Cardiac muscle cell (in vitro differentiated cells and primary cell): Measurements from ENCODE around the gene MRTFA. TPM values are rescaled to one million over a fixed set of nuclear protein-coding genes. Genes with fewer than 3 reads are reported as not detected.

Source experiments
- DNase-seq, 2 donors: peaks; one replicate each; pipeline versions ENCODE4 v3.0.0 to v3.0.0-alpha.2; 2010 to 2017; ENCODE audit warnings: low read depth in 1 of 2, low spot score in 1 of 2
- H3K27ac ChIP-seq: fragments of 200-600 bp; sonication (generic); 2 replicates; pipeline ENCODE4 v1.5.1; 2016
- H3K27me3 ChIP-seq: fragments of 200-600 bp; sonication (generic); 2 replicates; pipeline ENCODE4 v1.6.0; 2016; ENCODE audit warnings: control low read depth
- H3K36me3 ChIP-seq: fragments of 200-600 bp; sonication (generic); 2 replicates; pipeline ENCODE4 v1.5.1; 2016; ENCODE audit warnings: control low read depth
- H3K4me1 ChIP-seq: fragments of 200-600 bp; sonication (generic); 2 replicates; pipeline ENCODE4 v1.8.1; 2017; ENCODE audit warnings: low read depth, mild to moderate bottlenecking, mixed run types
- H3K4me3 ChIP-seq: fragments of 200-600 bp; sonication (generic); 2 replicates; pipeline ENCODE4 v1.5.1; 2016; ENCODE audit warnings: mild to moderate bottlenecking
- H3K9me3 ChIP-seq: fragments of 200-600 bp; sonication (generic); 2 replicates; pipeline ENCODE4 v1.5.1; 2017; ENCODE audit warnings: low read depth, mild to moderate bottlenecking, control low read depth
- CTCF ChIP-seq: IDR thresholded peaks from 2 replicates; pipeline ENCODE4 v1.5.1; 2012; ENCODE audit warnings: low read depth, mild to moderate bottlenecking, low read length
- polyA plus RNA-seq: library from polyadenylated mRNA; unstranded; fragments of >200 nt; fragmentation: Nextera tagmentation; extraction: Ambion mirVana; gene quantifications from 2 replicates; pipeline ENCODE4 v1.2.1, GENCODE V29; 2016
- total RNA-seq: library from RNA; depleted of rRNA; stranded (reverse); fragments of >200 nt; gene quantifications from 2 replicates; pipeline ENCODE4 v1.2.3, GENCODE V29; 2016

The MRTFA gene
- total and polyA plus RNA-seq, 2 experiments from 2014 or later: 32.6 to 116 TPM

GRCh38 chr22:40428796-40429195 is 207.7 kb downstream of the MRTFA start:
- Histone ChIP-seq H3K9me3 (no peaks in the 10 kb centered on the region), H3K4me3 (no peak overlapping the region), H3K27me3 (no peaks in the 10 kb centered on the region), H3K36me3 (peaks cover 14% of the 10 kb centered on the region), H3K4me1 (no peaks in the 10 kb centered on the region), H3K27ac (no peak overlapping the region)
- no peak for DNase-seq
- TF ChIP-seq CTCF: no peak

GRCh38 chr22:40426594-40427333 is 209.8 kb downstream of the MRTFA start:
- Histone ChIP-seq H3K27me3 (no peaks in the 10 kb centered on the region), H3K36me3 (peaks cover 14% of the 10 kb centered on the region), H3K4me3 (no peak overlapping the region), H3K4me1 (no peaks in the 10 kb centered on the region), H3K27ac (no peak overlapping the region), H3K9me3 (no peaks in the 10 kb centered on the region)
- no peak for TF ChIP-seq CTCF
- no peak for DNase-seq

- peaks cover 14% of the 10 kb centered on the region for H3K36me3 ChIP-seq
- no peak overlapping the region for H3K4me3 ChIP-seq
- H3K9me3 ChIP-seq: no peaks in the 10 kb centered on the region
- no peaks in the 10 kb centered on the region for H3K4me1 ChIP-seq
- DNase-seq: no peak
- TF ChIP-seq CTCF: no peak
- no peaks in the 10 kb centered on the region for H3K27me3 ChIP-seq
- no peak overlapping the region for H3K27ac ChIP-seq
Observed at GRCh38 chr22:40425082-40425481, 211.4 kb downstream of the MRTFA start.

- H3K36me3 ChIP-seq: peaks cover 19% of the 10 kb centered on the region
- H3K9me3 ChIP-seq: no peaks in the 10 kb centered on the region
- no peak overlapping the region for H3K4me3 ChIP-seq
- DNase-seq: no peak
- H3K27ac ChIP-seq: no peak overlapping the region
- TF ChIP-seq CTCF: no peak
- H3K4me1 ChIP-seq: no peaks in the 10 kb centered on the region
- H3K27me3 ChIP-seq: no peaks in the 10 kb centered on the region
Observed at GRCh38 chr22:40423882-40424640, 212.5 kb downstream of the MRTFA start.

GRCh38 chr22:40423310-40423688 is 213.2 kb downstream of the MRTFA start:
- TF ChIP-seq CTCF: no peak
- Histone ChIP-seq H3K27me3 (no peaks in the 10 kb centered on the region), H3K4me3 (no peak overlapping the region), H3K4me1 (no peaks in the 10 kb centered on the region), H3K36me3 (peaks cover 16% of the 10 kb centered on the region), H3K9me3 (no peaks in the 10 kb centered on the region), H3K27ac (no peak overlapping the region)
- no peak for DNase-seq
